ENCODE measurements around the gene AGBL4.
"Not testable (repeated sequence)": the region's sequence is repeated elsewhere in the genome, so short reads cannot be mapped to it uniquely, and the experiment has no call there.

The AGBL4 gene

GRCh38 chr1:49424782-49425181 lies 599.0 kb downstream of the AGBL4 start:
- DNase-seq = no peak

DNA sequence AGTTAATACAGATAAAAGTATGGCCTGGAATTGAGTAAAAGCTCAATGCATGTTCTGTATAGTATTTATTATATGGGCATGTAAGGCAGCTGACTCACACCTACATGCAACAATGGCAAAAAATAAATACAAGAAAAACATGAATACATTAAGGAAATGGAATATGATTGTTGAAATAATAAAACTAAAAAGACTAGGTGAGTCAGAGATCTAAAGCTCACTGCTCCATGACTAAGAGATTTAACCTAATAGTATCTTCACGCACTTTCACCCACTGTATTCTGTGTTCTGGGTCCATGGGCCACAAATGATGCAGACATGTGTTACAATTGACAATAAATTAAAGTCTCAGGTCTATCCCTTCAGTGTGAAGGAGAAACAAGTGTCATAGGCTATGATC lies 607.0 kb downstream of the AGBL4 start:
- DNase-seq = no peak

GRCh38 chr1:49408346-49408745 lies 615.4 kb downstream of the AGBL4 start:
- DNase-seq = no peak

GRCh38 chr1:49397086-49397485 lies 626.7 kb downstream of the AGBL4 start:
- no peak for DNase-seq

DNA sequence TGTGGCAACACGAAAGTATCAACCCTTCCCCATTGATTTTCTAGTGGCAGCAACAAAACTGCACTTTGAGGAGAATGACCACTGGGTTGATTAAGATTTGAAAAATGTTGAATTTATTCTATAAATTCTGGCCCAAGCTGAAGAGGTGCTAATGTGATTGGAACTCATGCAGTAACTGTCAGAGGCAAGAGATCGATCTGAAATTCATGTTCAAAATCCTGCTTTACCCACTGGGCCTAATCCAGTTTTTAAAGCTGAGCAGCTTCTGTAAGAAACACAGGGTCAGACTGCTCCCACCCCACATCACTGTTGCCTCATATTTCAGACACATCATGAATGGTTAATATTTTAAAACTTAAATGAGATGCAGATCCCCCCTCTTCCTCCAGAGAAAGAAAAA lies 629.6 kb downstream of the AGBL4 start:
- DNase-seq = no peak

- DNase-seq = no peak
Measured at GRCh38 chr1:49389699-49390098, 634.1 kb downstream of the AGBL4 start.

- peak; percentile 12 for DNase-seq
Measured at GRCh38 chr1:49364676-49365075, 659.1 kb downstream of the AGBL4 start.

GRCh38 chr1:49363628-49364027 lies 660.1 kb downstream of the AGBL4 start:
- DNase-seq = no peak

DNA sequence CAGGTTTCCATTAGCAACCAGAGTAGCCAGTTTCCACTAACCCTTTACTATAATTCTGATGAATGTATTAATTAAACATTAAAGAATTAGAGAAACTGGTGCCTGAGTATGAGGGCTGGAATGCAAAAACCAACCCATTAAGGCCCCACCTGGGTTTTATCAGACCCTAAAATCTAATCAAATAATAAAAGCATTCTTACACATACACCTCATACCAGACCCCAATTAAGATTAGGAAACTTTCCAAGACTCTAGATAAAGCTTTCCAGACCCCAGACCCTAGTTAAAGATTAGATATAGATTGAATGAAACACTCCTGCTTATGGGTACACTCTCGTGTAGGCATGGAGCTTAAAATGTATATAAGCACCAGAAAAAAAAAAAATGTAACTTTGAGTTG lies 665.7 kb downstream of the AGBL4 start:
- DNase-seq = no peak

GRCh38 chr1:49356594-49356993 lies 667.2 kb downstream of the AGBL4 start:
- DNase-seq = no peak

DNA sequence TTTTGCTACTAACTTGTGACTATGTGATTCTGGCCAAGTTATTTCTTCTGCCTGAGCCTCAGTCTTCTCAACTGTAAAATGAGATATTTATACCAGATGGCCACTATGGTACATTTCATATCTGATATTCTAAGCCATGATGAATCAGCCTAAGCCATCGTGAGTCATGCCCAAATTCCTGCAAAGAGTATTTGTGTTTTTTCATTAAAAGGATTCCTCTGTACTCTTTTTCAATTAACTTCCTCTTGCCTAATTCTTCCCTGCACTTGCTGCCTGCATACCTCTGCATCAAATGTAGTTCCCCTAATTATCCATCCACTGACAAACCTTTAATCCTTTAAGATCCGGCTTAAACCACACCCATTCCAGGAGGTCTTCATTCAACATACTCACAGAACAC lies 672.0 kb downstream of the AGBL4 start:
- peak; percentile 75 for DNase-seq

GRCh38 chr1:49346767-49347349 lies 676.9 kb downstream of the AGBL4 start:
- DNase-seq = peak; percentile 2

- DNase-seq = no peak
Measured at GRCh38 chr1:49340576-49340975, 683.2 kb downstream of the AGBL4 start.

DNA sequence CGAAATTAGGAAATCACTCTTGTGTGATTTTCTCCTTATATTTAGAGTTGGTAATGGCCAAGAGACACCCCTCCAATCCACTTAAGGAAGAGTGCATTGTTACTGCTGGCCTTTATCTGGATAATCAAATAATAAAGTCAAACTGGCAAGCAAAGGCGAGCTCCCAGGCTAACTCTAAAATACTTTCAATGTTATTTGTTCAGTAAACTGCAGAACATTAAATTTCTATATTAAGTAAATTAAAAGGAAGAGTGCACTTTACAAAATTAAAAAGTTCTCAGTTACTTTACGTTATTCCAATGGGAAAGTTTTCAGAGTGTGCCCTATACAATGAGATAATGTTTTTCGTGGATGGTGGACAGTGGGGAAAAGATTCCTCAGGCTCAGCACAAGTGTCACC lies 684.7 kb downstream of the AGBL4 start:
- DNase-seq = no peak

DNA sequence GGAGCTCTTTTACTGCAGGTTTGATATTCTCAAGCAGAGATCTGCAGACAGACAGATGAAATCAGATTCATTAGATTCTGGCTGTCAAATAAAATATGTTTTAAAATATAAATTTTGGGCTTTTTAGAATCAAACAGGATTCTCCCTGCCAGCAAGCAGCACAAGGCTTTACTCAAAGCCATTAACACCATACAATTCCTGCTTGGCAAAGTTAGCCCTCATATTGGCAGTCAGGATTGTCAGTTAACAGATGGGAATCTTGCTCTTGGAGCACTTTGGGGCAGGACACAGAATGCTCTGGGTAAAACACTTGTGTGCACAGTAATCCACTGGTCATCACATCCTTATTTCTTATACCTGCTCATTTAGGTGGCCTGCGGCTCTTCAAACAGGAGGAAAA lies 686.5 kb downstream of the AGBL4 start:
- DNase-seq = no peak

- DNase-seq = peak; percentile 4
Measured at GRCh38 chr1:49333906-49334305, 689.8 kb downstream of the AGBL4 start.

GRCh38 chr1:49331066-49331852 lies 692.5 kb downstream of the AGBL4 start:
- no peak for DNase-seq

DNA sequence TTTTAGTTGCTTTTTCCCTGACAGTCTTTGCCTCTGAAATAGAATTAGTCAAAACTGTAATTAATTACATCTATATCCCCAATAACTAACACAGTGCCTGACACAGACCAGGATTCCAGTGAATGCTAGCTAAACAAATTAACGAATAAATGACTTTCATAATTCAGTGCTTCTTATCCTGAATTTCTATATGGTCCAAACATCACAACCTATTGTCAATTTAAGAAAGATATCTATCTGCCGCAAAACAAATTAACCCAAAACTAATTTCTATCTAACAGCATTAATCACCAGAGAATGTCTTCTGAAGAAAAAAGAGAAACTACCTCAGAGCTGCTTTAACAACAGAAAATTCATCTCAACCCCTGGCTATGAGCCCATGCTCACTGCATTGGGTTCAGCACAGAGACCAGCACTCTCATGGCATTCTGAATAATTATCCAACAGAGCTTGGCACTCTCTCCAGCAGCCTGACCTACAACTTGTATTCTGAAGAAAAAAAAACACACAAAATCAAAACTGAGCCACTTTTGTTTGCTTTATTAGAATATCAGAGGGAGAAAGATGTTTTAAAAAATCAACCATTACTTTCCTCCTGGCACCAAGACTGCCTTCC lies 699.7 kb downstream of the AGBL4 start:
- no peak for DNase-seq

- not testable (repeated sequence) for DNase-seq
Measured at GRCh38 chr1:49320493-49320892, 703.3 kb downstream of the AGBL4 start.

DNA sequence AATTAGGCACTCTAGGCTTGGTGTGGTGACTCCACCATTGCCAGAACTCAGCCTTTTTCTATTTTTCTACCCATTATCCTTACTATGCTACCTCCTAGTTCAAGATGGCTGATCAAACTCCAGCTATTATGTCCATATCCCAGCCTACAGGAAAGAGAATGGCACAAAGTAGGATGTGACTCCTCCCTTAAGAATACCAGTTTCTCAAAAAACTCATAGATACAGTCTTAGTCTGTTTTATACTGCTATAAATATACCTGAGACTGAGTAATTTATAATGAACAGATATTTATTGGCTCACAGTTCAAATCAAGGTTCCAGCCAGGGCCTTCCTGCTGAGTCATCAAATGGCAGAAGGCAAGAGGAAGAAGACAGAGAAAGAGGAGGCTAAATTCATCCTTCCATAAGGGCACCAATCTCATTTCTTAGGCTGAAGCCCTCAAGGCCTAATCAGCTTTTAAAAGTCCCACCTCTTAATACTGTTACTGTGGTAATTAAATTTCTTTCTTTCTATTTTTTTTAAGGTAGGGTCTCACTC lies 704.3 kb downstream of the AGBL4 start:
- no peak for DNase-seq

GRCh38 chr1:49318218-49318617 lies 705.5 kb downstream of the AGBL4 start:
- no peak for DNase-seq

GRCh38 chr1:49307457-49307856 lies 716.3 kb downstream of the AGBL4 start:
- DNase-seq = peak; percentile 51

- no peak for DNase-seq
Measured at GRCh38 chr1:49306507-49307070, 717.2 kb downstream of the AGBL4 start.
